ENCODE data around the gene ANKS3. TPM values are rescaled to one million over a fixed set of nuclear protein-coding genes. Genes with fewer than 3 reads are reported as not detected.
A peak's percentile ranks its signal among the peaks of the same experiment; 100 is the strongest.

Gene ANKS3
- polyA plus RNA-seq, 2 of the 4 experiments (the other 2 are of a cell fraction): 22.7 to 27.1 TPM

DNA sequence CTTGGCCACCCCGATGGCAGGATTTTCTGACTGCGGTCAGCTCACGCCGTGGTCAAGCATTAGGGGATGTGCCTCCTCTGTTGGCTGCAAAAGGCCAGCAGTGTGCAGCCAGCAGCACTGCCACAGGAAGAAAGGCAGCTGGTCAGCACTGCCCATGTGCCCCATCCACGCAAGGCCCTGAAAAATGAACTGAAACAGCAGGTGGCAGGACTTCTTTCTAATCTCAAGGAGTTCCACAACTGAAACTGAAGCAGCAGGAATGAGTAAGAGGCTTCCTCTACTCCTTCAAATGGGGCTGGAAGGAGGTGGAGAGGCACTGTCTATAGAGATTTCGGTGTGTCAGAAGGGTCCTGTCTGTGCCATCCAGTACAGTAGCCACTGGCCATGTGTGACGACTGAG, 29.7 kb upstream of the ANKS3 start:
- TF ChIP-seq GATA3 (IDR thresholded peaks at IDR 0.05; ENCODE audit: borderline replicate concordance): no peak
- no peak for TF ChIP-seq KDM5A (IDR thresholded peaks at IDR 0.05)
- DNase-seq (ENCODE audit: low read depth in 1 of 2, low spot score in 1 of 2) (no peak), FAIRE-seq (no peak), ATAC-seq (no peak)
- Histone ChIP-seq H3K27ac (no peak overlapping the region), H3K9me3 (no peaks in the 10 kb centered on the region), H3K4me2 (no peak overlapping the region), H3K4me1 (peaks cover 13% of the 10 kb centered on the region; the same call in 2 of the 3 replicates), H3K4me3 (no peak overlapping the region)
- ChIA-PET CTCF (interaction anchor here (1.2 kb wide), 1 partner anchor 48 kb away, joined by 3 read pairs; no protein-coding TSS in a partner anchor), POLR2A (no interaction called here)
- 94% methylated on average over 7 of the region's 7 CpGs for WGBS (ENCODE audit: missing lambda C conversion rate)

DNA sequence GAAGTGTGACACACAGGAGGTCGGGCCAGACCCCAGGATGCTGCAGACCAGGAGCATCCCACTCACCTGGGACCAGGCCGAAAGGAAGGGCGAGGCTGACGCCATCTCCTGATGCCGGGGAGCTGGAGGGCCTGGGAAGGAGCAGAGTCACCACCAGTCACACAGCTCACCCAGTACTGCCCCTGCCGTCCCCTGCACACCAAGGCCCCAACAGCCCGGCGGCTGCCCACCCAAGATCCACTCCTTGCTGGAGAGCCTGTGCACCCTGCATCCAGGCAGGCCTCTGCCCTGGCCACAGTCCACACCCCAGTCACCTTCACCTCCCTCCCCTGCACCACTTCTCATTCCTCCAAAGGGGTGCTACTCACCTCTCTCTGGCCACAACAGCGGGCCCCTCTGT, 28.1 kb upstream of the ANKS3 start:
- ChIA-PET POLR2A (no interaction called here), CTCF (interaction anchor here (0.7 kb wide), 1 partner anchor 10 kb away, joined by 4 read pairs; no protein-coding TSS in a partner anchor)
- no peak overlapping the region for H3K27ac ChIP-seq
- H3K9me3 ChIP-seq: no peaks in the 10 kb centered on the region
- 93% methylated on average over 9 of the region's 9 CpGs for WGBS (ENCODE audit: missing lambda C conversion rate)
- ATAC-seq (no peak), FAIRE-seq (no peak), DNase-seq (ENCODE audit: low read depth in 1 of 2, low spot score in 1 of 2) (no peak)
- no peak overlapping the region for H3K4me3 ChIP-seq
- no peak for TF ChIP-seq TP53 (CRISPR knock-in tag; IDR thresholded peaks at IDR 0.05)
- TF ChIP-seq RAD21 (conservative IDR thresholded peaks at IDR 0.05 in 1 of 2, IDR thresholded peaks at IDR 0.05 in 1 of 2): no peak
- no peak overlapping the region for H3K4me2 ChIP-seq
- peaks cover 7% of the 10 kb centered on the region; the same call in 1 of the 3 replicates for H3K4me1 ChIP-seq

DNA sequence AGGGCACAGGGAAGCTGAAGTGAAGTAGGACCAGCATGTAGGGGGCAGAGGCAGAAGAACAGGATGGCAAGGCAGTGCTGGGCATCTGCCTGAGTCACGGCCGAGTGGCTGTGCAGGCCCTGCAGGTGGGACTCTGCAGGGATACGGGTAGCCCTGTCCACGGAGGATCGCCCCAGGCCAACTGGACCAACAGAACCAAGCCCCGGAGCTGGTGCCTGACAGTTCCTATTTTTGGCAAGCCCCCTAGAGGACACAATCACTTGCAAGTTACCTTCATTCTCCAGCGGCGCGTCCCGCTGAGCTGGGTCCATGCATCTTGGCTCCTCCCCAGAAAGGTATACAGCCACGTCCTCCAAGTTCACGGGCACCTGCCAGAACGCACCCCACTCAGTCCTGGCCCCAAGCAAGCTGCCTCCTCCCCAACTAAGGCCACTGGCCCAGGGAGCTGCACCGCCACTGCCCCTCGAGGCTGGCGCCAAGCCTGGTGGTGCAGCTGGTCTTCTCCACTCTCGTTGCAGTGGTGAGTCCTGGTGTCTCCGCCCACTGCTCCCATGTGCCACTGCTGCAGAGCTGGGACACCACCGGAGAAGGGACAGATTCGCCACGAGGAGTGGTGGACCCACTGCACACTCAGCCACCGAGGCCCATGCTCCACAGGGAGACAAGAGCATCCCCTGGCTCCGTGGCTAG, 26.3 kb upstream of the ANKS3 start:
- no peak for FAIRE-seq
- 92% methylated on average over 20 of the region's 23 CpGs for WGBS (ENCODE audit: missing lambda C conversion rate)
- POLR2A ChIA-PET: interaction anchor here (1.4 kb wide), 1 partner anchor 8 kb away, joined by 3 read pairs; no protein-coding TSS in a partner anchor

GRCh38 chr16:4755687-4756086, 21.6 kb upstream of the ANKS3 start:
- TF ChIP-seq KDM1A (IDR thresholded peaks at IDR 0.05; ENCODE audit: low read depth) (0 out of 2 replicates have a peak, but pooled peaks have one; percentile 57), REST (IDR thresholded peaks at IDR 0.05) (no peak), HDAC2 (IDR thresholded peaks at IDR 0.05) (peak; percentile 63; the same call in 1 of the 2 replicates), CHD4 (IDR thresholded peaks at IDR 0.05; ENCODE audit: borderline replicate concordance) (0 out of 2 replicates have a peak, but pooled peaks have one; percentile 61)
- CTCF ChIA-PET: interaction anchor here (1.0 kb wide), 1 partner anchor 8 kb away, joined by 3 read pairs; no protein-coding TSS in a partner anchor
- Histone ChIP-seq H3K4me1 (no peaks in the 10 kb centered on the region), H3K4me2 (no peak overlapping the region), H3K9me3 (peaks cover 2% of the 10 kb centered on the region; the same call in 1 of the 3 replicates), H3K27ac (no peak overlapping the region), H3K4me3 (no peak overlapping the region)
- ATAC-seq (no peak), FAIRE-seq (no peak), DNase-seq (ENCODE audit: low read depth in 1 of 2, low spot score in 1 of 2) (no peak)
- POLR2A ChIA-PET: no interaction called here
- WGBS (ENCODE audit: missing lambda C conversion rate): 89% methylated on average over 6 of the region's 6 CpGs

More for the DNA sequence above, 26.3 kb upstream of the ANKS3 start:
- Histone ChIP-seq H3K4me3 (no peak overlapping the region), H3K27ac (no peak overlapping the region), H3K4me1 (no peaks in the 10 kb centered on the region; the same call in 2 of the 3 replicates), H3K9me3 (no peaks in the 10 kb centered on the region; the same call in 2 of the 3 replicates), H3K4me2 (no peak overlapping the region)
- TF ChIP-seq CHD2 (IDR thresholded peaks at IDR 0.05; ENCODE audit: low read length, partially characterized antibody) (no peak), FOXS1 (CRISPR knock-in tag; IDR thresholded peaks at IDR 0.05) (no peak)
- CTCF ChIA-PET: interaction anchor here (0.6 to 2.0 kb wide), 3 partner anchors 9 to 30 kb away, joined by 3 to 8 read pairs (median 5); partner anchors contain the start of genes ANKS3 and DNAAF8
- ATAC-seq (peak in 1 of 2 experiments; percentile 34; a peak in 1 of 6 replicates), DNase-seq (ENCODE audit: low read depth in 1 of 2, low spot score in 1 of 2) (no peak)

- Histone ChIP-seq H3K4me1 (no peaks in the 10 kb centered on the region), H3K9me3 (peaks cover 2% of the 10 kb centered on the region; the same call in 1 of the 3 replicates), H3K4me2 (no peak overlapping the region), H3K27ac (no peak overlapping the region), H3K4me3 (no peak overlapping the region)
- FAIRE-seq (no peak), ATAC-seq (no peak), DNase-seq (ENCODE audit: low read depth in 1 of 2, low spot score in 1 of 2) (no peak)
- TF ChIP-seq HDAC2 (IDR thresholded peaks at IDR 0.05): no peak
- TF ChIP-seq CBX2 (IDR thresholded peaks at IDR 0.05; ENCODE audit: borderline replicate concordance, low read depth): no peak
- TF ChIP-seq NR3C1 (IDR thresholded peaks at IDR 0.05): no peak
- no peak for TF ChIP-seq HEYL (CRISPR knock-in tag; IDR thresholded peaks at IDR 0.05)
- no peak for TF ChIP-seq MAX (IDR thresholded peaks at IDR 0.05)
- TF ChIP-seq REST (IDR thresholded peaks at IDR 0.05): no peak
- TF ChIP-seq CHD2 (IDR thresholded peaks at IDR 0.05; ENCODE audit: low read length, partially characterized antibody): no peak
- TF ChIP-seq MAZ (IDR thresholded peaks at IDR 0.05; ENCODE audit: borderline replicate concordance, low read depth, low read length): no peak
- POLR2A ChIA-PET: no interaction called here
- WGBS (ENCODE audit: missing lambda C conversion rate): 97% methylated on average over 4 of the region's 4 CpGs
- CTCF ChIA-PET: no interaction called here
Measured at GRCh38 chr16:4754865-4755264, 20.8 kb upstream of the ANKS3 start.

Data from A549 (cell line).